Testis (tissue), 3 donors: ENCODE results near the gene P2RX3. TPM values are rescaled to one million over a fixed set of nuclear protein-coding genes. Genes with fewer than 3 reads are reported as not detected.

Experiments used
- DNase-seq: peaks from one replicate; pipeline ENCODE4 v3.0.0-alpha.2; 2019
- H3K27ac ChIP-seq, 2 donors: fragments of 200-600 bp; sonication (generic); one replicate each; pipeline ENCODE4 v1.5.1; 2019
- H3K27me3 ChIP-seq: fragments of 200-600 bp; sonication (generic); one replicate; pipeline ENCODE4 v1.5.1; 2019
- H3K36me3 ChIP-seq: fragments of 200-600 bp; sonication (generic); one replicate; pipeline ENCODE4 v1.5.1; 2017; ENCODE audit warnings: low read depth; ENCODE audit errors: missing control alignments
- H3K4me1 ChIP-seq: fragments of 200-600 bp; sonication (generic); one replicate; pipeline ENCODE4 v1.5.1; 2019
- H3K4me3 ChIP-seq, 2 donors: fragments of 200-600 bp; sonication (generic); one replicate each; pipeline ENCODE4 v1.5.1; 2017 to 2019
- H3K9me3 ChIP-seq: fragments of 200-600 bp; sonication (generic); one replicate; pipeline ENCODE4 v1.5.1; 2017
- POLR2A ChIP-seq: fragments of 450-650 bp; IDR thresholded peaks from one replicate; pipeline ENCODE4 v1.6.1; 2017; ENCODE audit warnings: antibody characterized with exemption, mild to moderate bottlenecking, moderate library complexity
- WGBS, 2 donors: methylation state at CpG; one replicate each; pipeline ENCODE4 v1.1.5; 2018; 5-methylcytosine and 5-hydroxymethylcytosine counted together
- intact Hi-C: fragments of 100-400 bp; cut with DNase I; formaldehyde crosslinking; loops from one replicate; pipeline ENCODE4 v1.15.1; 2023; ENCODE audit warnings: low total_unique reads
- polyA plus RNA-seq: library from polyadenylated mRNA; stranded (reverse); fragments of 350-450 nt; fragmentation: Illumina TruSeq; extraction: RNeasy Lipid Tissue Mini Kit (QIAGEN cat#74804); gene quantifications from one replicate; pipeline ENCODE4 v1.2.3, GENCODE V29; 2014; ENCODE audit warnings: low read depth, low replicate concordance; ENCODE audit not compliant: insufficient read depth
- total RNA-seq, 2 donors: library from RNA; depleted of rRNA; stranded (reverse); fragments of >200 nt; gene quantifications; one replicate each; pipeline ENCODE4 v1.2.3, GENCODE V29; 2016
- TF ChIP-seq, protein P1 (sequence below), 3 experiments: fragments of 450-650 bp in 2 of 3; fragments of 200-600 bp in 1 of 3; sonication (generic) in 1 of 3; IDR thresholded peaks; one replicate each; pipeline ENCODE4 v1.5.1; 2016 to 2019; ENCODE audit warnings: antibody characterized with exemption in 3 of 3, mild to moderate bottlenecking in 2 of 3, moderate library complexity in 1 of 3

Gene P2RX3
- total and polyA plus RNA-seq, 3 donors from 2014 or later: 2.5 to 8.5 (median 3.3) TPM

GRCh38 chr11:57408771-57409170, 70.6 kb downstream of the P2RX3 start:
- no peak overlapping the region for H3K27ac ChIP-seq
- H3K4me3 ChIP-seq: no peak overlapping the region
- intact Hi-C loops: no loop called here
- no peak for TF ChIP-seq POLR2A
- TF ChIP-seq, protein P1, sequence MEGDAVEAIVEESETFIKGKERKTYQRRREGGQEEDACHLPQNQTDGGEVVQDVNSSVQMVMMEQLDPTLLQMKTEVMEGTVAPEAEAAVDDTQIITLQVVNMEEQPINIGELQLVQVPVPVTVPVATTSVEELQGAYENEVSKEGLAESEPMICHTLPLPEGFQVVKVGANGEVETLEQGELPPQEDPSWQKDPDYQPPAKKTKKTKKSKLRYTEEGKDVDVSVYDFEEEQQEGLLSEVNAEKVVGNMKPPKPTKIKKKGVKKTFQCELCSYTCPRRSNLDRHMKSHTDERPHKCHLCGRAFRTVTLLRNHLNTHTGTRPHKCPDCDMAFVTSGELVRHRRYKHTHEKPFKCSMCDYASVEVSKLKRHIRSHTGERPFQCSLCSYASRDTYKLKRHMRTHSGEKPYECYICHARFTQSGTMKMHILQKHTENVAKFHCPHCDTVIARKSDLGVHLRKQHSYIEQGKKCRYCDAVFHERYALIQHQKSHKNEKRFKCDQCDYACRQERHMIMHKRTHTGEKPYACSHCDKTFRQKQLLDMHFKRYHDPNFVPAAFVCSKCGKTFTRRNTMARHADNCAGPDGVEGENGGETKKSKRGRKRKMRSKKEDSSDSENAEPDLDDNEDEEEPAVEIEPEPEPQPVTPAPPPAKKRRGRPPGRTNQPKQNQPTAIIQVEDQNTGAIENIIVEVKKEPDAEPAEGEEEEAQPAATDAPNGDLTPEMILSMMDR (IDR thresholded peaks at IDR 0.05): no peak
- no peak for DNase-seq
- WGBS, 2 donors: 90% methylated on average over 2 of the region's 2 CpGs
- H3K9me3 ChIP-seq: no peaks in the 10 kb centered on the region
- no peaks in the 10 kb centered on the region for H3K4me1 ChIP-seq
- H3K27me3 ChIP-seq: no peaks in the 10 kb centered on the region
- H3K36me3 ChIP-seq: no peaks in the 10 kb centered on the region

GRCh38 chr11:57409321-57410100, 71.4 kb downstream of the P2RX3 start:
- intact Hi-C loops: no loop called here
- 94 to 99% methylated on average over 18 of the region's 18 CpGs for WGBS, 2 donors
- H3K9me3 ChIP-seq: no peaks in the 10 kb centered on the region
- no peak overlapping the region for H3K27ac ChIP-seq
- TF ChIP-seq, protein P1 (IDR thresholded peaks at IDR 0.05): no peak
- TF ChIP-seq POLR2A: no peak
- H3K27me3 ChIP-seq: no peaks in the 10 kb centered on the region
- H3K36me3 ChIP-seq: no peaks in the 10 kb centered on the region
- H3K4me3 ChIP-seq: no peak overlapping the region
- H3K4me1 ChIP-seq: no peaks in the 10 kb centered on the region
- DNase-seq: no peak

GRCh38 chr11:57410287-57410686, 72.1 kb downstream of the P2RX3 start:
- Histone ChIP-seq H3K27ac (no peak overlapping the region), H3K27me3 (no peaks in the 10 kb centered on the region), H3K9me3 (no peaks in the 10 kb centered on the region), H3K4me3 (no peak overlapping the region), H3K36me3 (no peaks in the 10 kb centered on the region), H3K4me1 (no peaks in the 10 kb centered on the region)
- intact Hi-C loops: no loop called here
- no peak for TF ChIP-seq POLR2A
- TF ChIP-seq, protein P1 (IDR thresholded peaks at IDR 0.05): no peak
- DNase-seq: no peak

- DNase-seq: no peak
- no peak overlapping the region for H3K4me3 ChIP-seq
- 90 to 92% methylated on average over 4 of the region's 4 CpGs for WGBS, 2 donors
- H3K4me1 ChIP-seq: no peaks in the 10 kb centered on the region
- no peaks in the 10 kb centered on the region for H3K27me3 ChIP-seq
- H3K36me3 ChIP-seq: no peaks in the 10 kb centered on the region
- TF ChIP-seq, protein P1 (IDR thresholded peaks at IDR 0.05): no peak
- TF ChIP-seq POLR2A: no peak
- intact Hi-C loops: no loop called here
- no peaks in the 10 kb centered on the region for H3K9me3 ChIP-seq
- no peak overlapping the region for H3K27ac ChIP-seq
Measured at GRCh38 chr11:57413681-57414080, 75.5 kb downstream of the P2RX3 start.
